ENCODE data around the gene SLC39A3.
"Not testable (repeated sequence)": the region's sequence is repeated elsewhere in the genome, so short reads cannot be mapped to it uniquely, and the experiment has no call there.

Gene SLC39A3

DNA sequence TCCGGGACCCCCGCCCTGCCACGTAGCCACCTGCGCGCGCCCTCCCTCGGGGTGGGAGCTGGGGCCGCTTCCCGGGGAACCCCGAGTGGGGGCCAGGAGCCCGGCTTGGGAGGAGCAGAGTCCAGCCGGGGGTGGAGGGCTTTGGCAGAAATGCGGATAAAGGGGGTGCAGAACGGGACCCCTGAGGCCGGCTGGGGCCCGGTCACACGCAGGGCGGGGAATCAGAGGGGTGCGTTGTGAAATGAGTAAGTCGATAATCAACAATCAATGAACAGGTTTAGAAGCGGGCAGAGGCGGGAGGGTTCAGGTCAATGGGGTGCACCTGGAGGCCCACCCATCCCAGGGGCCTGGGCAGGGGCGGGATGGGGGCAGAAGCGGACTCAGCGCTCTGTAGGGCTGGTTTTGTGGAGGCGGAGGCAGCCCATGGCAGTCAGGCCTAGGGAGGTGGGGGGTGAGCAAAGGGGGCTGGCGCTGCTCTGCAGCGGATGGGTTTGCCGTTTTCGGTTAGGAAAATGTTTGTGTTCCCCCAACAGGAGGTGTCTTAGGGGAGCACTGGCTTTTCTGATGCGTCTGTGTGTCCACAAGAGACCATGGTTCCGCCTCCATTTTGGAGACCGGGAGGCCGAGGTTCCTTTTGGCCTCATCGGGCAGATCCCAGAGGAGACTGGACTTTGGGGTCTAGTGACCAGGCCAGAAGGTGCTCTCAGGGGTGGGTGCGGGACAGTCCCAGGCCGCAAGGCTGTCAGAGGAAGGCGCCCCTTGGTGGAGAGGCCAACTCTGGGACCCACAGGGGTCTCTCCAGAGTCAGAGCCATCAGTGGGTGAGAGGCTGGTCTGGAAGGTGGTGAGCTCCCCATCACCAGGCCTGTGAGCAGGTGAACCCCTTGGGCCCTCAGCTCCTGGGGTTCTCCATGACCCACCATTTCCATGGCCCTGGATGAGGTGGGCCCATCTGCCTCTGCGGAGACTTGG lies 18.0 kb downstream of the SLC39A3 start:
- no peak for DNase-seq

DNA sequence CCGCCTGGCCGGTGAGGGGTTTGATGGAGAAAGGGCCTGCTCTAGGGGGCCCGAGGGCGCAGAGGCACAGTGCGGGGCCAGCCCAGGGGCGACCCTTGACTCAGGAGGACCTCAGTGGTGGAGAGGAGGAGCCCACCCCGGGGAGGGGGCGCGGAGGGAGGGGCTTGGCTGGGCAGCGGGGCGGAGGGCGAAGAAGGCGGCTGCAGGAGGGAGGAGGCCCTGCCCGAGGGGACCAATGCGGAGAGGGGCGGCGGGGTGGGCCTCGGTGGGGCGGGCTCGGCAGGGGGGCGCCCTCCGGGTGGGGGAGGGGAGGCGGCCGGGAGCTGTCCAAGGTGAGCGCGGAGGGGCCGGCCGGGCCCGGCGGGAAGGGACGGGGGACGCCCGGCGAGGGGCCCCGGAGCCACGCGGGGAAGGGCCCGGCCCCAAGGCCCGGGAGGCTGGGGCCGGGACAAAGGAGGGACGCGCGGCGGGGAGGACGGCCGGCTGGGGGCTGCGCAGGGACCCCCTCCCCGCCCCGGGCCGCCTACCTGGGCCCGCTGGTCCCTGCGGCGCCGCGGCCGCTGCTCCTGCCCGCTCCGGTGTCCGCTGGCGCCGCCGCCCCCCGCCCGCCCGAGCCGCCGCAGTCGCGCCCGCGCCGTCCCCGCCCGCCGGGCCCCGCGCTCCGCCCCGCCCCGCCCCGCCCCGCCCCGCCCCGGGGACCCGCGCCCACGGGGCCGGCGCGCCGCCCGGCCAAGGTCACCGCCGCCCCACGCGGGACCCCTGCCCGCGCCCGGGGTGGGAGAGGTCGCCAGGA lies 18.8 kb downstream of the SLC39A3 start, which contains the start of gene DIRAS1:
TSS of gene DIRAS1 (minus strand) at position 596 of the 793 bp plus-strand sequence. CDS start 3,566 bp downstream, outside the sequence.
- DNase-seq = no peak

DNA sequence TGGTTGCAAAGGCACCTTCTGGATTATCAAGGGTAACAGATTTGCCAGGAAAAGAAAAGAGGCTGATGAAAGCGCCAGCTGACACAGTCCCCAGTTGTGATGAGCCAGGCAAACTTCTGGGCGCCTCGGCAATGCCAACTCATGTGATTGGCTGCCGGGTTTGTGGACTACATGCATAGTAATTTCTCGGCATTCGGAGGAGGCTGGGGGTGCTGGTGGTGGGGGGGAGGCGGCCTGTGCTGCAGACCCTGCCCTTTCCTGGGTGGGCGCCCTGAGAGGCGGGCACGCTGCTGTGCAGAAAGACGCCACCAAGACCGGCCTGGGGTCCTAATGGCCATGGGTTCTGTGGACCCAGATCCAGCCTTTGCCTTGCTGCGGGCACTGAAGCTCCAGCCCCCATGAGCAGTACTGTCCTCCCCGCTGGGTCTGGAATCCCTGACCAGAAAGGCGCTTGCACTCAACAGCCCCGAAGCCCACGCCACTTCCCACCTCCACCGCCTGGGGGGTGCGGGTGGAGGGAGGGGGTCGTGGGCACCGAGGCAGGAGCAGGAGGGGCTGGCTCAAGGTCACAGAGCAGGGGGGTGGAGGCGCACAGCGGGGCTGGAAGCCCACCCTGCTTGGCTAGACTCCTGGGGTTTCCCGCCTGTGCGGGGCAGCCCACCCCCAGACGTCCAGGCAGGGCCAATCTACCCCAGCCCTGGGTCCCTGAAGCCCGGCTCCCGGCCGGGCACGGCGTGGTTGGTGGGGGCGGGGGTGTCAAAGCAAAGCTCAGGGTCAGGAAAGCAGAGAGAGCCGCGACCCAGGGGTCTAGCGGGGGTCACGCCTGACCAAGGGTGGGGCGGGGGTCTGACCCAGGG lies 19.7 kb downstream of the SLC39A3 start:
- no peak for DNase-seq

DNA sequence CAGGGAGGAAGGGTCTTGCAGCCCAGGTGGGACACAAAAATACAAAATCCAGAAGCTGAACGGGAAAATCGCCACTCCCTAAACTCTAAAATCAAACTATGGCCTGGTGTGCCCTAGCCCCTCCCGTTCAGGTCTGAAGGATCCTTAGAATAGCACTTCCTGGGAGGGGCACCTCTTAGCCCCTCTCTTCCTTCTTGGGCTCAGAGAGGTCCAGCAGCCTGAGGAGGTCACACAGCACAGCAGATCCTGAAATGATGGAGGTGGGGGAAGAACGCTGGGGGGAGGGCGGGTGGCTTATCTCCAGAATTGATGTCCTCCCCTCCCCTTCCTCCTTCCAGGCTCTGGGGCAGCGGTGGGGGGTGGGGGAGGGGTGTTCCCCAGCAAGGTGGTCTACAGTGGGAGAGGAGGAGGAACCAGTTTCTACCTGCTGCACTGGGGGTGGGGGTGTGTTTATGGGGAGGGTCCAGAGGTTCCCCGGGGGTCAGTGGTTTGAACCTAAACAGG lies 20.5 kb downstream of the SLC39A3 start:
- no peak for DNase-seq

DNA sequence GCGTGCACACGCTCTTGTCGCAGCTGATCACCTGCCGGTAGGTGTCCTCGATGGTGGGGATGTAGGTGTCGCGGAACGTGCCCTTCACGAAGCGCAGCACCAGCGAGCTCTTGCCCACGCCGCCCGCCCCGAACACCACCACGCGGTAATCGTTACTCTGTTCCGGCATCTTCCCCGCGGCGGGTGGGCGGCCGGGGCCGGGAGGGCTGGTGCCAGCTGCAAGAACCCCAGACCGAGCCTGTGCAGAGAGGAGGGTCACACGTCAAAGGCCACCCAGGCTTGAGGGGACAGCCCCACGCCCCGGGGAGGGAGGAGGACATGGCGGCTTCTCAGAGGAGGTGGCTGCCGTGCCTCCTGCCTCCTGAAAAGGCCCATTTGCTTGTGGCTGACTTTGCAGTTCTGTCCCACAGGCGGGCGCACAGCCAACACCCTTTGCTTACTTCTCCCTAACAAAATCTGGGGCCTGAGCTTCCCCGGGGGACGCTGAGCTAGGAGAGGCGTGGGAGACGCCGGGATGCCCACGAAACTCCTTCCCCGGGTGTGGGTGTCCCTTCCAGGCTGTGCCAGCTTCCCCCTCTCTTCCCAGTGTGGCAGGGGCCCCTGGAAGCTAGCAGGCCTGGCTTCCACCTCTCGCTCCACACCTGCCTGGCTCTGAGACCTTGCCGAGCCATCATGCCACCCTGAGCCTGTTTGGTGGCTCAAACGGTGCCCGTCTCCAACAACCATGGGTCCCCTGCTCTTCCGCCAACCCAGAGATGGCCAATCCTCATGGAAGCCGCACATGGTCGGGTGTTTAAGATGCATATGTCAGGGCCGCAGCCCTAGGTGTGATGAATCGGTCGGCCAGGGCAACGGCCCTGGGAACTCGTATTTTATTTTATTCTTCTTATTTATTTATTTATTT lies 21.9 kb downstream of the SLC39A3 start:
- DNase-seq = no peak

DNA sequence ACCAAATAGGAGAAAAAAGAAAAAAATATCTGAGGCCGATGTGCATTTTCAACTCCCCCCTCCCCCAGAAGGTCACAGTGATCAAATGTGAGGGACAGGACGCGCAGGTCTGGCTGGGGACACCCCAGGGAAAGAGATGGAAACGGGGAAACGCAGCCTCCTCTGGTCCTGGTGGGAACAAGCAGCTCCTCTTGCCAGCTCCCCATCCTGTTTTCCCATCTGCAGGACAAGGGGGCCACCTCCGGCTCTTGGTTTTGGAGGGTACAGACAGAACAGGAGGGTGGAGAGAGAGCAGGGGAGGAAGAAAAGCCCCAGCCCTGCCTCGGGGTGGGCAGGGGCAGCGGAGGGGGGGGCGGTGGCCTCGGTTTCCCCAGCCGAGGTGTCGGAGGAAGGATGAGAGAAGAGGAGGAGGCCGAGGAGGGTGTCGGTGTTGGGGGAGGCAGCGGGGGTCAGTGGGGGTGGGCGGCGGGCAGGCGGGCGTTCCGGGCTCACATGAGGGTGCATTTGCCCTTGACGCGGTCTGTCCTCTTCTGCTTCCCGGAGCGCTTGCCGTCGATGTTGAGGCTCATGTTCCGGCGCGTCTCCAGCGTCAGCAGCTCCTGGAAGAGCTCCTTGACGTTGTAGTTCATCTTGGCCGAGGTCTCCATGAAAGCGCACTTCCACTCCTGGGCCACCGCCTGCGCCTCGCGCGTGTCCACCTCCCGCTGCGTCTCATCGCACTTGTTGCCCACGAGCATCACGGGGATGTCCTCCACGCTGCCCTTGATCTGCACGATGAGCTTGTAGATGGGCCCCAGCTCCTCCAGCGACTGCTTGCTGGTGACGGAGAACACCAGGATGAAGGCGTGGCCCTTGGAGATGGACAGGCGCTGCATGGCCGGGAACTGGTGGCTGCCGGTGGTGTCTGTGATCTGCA lies 22.8 kb downstream of the SLC39A3 start:
- DNase-seq = no peak

DNA sequence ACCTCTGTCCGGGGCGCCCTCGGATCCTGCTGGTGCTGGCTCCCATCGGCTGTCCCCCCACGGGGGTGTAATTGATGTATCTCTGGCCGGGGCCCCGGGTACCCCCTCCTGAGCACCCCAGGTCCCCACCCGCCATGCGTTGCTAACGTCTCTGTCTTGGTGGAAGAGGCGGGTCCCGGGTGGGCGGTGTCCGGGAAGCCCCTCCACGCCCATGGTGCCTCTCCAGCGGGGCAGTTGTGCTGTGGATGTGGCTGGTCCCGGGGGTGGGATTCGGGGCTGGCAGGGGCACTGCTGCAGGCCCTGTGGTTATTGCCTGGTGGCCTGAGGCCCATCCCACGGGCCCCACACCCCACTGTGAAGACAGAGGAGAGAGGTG lies 23.6 kb downstream of the SLC39A3 start:
- no peak for DNase-seq

DNA sequence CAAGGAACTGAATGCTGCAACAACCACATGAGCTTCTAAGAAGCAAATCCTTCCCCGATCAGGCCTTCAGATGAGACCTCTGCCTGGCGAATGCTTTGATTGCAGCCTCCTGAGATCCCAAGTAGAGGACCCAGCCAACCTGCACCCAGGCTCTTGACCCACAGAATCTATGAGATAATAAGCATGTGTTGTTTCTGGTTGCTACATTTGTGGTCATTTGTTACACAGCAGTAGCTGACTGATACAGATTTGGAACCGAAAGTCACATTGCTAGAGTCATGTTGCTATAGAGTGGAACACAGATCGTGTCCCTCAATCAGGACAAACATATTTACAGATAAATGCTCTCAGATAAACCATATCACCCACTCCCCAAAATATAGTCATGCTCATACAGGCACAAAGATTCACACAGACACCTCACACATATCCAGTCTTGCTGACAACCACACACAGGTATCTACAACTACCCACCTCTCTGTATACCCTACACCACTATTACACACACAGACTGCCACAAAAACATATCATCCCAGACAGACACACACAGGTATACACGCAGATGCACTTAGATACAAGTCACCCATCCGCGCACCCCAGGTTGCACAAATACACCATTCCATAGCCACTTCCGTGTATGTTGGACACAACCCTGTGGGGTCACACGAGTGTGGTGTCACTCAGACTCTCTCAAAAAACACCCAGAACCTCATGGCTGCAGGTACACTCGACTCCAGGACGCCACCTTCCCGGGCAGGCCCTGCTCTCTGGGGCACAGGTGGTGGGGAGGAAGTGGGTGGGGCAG lies 24.1 kb downstream of the SLC39A3 start:
- no peak for DNase-seq

DNA sequence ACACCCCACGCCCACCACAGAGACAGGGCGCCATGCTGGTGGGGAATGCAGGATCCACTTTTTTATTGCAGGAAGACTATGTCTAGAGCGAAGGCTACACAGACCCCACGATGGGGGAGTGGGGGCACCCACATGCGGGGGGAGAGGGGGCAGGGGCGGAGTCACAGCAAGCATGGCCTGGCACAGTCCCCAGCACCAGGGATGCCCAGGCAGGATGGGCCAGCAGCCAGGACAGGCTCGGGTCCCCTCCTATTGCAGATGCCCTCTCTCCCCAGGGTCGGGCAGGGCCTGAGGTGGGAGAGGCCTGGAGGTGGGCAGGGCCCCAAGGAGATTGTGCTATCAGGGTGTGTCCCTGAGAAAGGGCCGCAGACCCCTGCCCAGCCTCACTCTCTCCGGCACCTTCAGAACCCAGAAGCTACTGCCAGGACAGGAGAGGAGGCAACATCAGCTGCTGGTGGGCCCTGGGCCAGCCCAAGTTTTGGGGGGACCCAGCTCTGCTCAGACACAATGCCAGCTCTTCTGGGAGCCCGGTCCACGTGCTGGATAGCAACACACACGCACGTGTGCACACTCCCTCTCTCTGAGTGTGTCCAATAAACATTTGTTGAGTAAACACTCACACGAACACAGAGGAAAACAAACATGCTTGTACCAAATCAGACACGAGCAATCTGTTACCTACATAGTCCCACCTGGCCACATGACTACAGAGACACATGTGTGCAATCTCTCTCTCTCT lies 25.1 kb downstream of the SLC39A3 start:
- no peak for DNase-seq

DNA sequence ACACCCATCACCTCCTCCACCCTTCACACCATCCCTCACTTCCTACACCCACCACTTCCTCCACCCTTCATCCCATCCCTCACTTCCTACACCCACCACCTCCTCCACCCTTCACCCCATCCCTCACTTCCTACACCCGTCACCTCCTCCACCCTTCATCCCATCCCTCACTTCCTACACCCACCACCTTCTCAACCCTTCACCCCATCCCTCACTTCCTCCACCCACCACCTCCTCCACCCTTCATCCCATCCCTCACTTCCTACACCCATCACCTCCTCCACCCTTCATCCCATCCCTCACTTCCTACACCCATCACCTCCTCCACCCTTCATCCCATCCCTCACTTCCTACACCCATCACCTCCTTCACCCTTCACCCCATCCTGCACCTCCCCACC lies 25.7 kb downstream of the SLC39A3 start:
- not testable (repeated sequence) for DNase-seq

DNA sequence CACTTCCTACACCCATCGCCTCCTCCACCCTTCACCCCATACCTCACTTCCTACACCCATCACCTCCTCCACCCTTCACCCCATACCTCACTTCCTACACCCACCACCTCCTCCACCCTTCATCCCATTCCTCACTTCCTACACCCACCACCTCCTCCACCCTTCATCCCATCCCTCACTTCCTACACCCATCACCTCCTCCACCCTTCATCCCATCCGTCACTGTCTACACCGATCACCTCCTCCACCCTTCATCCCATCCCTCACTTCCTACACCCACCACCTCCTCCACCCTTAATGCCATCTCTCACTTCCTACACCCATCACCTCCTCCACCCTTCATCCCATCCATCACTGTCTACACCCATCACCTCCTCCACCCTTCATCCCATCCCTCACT lies 26.6 kb downstream of the SLC39A3 start:
- not testable (repeated sequence) for DNase-seq

DNA sequence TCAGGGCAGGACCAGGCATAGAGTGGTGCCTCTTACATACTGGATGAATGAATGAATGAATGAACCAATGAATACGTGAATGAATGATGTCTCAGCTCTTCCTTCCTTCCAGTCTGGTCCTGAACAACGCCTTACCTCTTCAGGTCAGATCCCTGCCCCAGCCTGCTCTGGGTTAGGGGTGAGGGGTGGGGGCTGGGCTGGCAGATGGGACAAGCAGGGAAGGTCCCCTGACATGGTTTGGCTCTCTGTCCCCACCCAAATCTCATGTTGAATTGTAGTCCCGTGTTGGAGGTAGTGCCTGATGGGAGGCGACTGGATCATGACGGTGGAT lies 28.0 kb downstream of the SLC39A3 start:
- no peak for DNase-seq

DNA sequence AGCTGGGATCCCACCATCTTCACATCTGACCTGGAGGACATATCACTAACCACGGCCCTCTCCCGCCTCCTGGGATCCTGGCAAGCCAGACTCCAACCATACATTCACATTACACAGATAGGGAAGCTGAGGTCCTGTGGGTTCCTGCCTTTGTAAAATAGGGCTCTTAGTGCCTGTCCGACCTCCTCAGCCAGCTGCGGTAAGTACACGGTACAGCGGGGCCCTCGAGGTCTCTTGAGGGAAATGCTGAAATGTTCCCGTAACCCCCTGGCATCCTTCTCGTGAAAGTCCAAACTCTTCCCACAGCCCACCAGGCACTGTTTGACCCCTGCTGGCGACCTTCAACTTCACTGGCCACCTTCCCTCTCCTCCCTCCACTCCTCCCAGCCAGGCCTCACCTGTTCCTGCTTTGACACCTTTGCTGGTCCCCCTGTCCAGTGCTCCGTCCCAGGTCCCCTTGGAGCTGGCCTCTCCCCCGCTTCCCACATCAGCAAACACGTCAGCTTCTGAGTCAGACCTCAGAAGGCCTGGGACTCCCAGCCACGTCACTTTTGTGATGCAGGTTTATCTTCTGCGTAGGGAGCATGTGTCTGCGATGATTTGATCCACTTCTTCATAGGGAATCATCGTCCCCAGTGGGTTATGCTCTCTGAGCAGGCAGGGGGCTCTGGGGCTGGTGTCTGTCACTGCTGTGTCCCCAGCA lies 28.5 kb downstream of the SLC39A3 start:
- no peak for DNase-seq

DNA sequence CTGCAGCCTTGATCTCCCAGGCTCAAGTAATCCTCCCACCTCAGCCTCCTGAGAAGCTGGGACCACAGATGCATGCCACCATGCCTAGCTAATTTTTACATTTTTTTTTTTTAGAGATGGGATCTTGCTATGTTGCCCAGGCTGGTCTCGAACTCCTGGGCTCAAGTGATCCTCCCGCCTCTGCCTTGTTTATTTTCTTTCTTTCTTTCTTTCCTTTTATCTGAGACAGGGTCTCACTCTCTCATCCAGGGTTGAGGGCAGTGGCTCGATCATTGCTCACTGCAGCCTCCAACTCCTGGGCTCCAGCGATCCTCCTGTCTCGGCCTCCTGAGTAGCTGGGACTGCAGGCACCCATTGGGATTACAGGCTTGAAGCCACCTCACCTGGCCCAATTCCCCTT lies 33.6 kb downstream of the SLC39A3 start:
- no peak for DNase-seq

DNA sequence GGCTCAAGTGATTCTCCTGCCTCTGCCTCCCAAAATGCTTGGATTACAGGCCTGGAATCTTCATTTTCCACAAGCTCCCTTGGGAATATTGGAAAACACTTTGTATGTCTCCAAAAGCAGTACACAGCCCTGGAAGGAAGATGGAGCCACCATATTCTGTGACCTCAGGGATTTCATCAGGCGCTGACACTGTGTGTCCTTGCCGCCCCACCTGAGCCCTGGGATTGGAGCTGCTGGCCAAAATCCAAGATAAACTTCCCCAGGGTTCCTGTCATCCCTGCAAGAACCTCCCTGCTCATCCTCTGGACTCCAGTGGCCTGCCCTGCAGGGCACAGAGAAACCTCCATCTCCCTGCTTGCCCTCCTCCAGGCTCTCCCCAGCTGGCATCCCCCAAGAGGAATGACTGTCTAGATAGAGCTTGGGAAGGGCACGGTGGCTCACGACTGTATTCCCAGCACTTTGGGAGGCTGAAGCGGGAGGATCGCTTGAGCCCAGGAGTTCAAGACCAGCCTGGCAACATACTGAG lies 36.1 kb downstream of the SLC39A3 start:
- no peak for DNase-seq

DNA sequence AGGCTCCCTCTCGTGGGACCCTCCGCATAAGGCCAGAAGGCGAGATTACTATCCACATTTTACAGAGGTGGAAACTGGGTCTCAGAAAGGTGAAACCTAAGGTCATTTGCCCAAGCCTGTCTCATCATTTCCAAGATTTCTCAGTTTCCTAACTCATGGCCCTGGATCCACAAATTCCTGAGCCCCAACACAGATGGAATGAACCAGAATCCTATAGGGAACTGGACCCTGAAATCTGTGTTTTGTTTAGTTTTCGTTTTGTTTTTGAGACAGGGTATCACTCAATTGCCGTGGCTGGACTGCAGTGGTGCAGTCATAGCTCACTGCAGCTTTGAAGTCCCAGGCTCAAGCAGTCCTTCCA lies 36.8 kb downstream of the SLC39A3 start:
- DNase-seq = no peak

DNA sequence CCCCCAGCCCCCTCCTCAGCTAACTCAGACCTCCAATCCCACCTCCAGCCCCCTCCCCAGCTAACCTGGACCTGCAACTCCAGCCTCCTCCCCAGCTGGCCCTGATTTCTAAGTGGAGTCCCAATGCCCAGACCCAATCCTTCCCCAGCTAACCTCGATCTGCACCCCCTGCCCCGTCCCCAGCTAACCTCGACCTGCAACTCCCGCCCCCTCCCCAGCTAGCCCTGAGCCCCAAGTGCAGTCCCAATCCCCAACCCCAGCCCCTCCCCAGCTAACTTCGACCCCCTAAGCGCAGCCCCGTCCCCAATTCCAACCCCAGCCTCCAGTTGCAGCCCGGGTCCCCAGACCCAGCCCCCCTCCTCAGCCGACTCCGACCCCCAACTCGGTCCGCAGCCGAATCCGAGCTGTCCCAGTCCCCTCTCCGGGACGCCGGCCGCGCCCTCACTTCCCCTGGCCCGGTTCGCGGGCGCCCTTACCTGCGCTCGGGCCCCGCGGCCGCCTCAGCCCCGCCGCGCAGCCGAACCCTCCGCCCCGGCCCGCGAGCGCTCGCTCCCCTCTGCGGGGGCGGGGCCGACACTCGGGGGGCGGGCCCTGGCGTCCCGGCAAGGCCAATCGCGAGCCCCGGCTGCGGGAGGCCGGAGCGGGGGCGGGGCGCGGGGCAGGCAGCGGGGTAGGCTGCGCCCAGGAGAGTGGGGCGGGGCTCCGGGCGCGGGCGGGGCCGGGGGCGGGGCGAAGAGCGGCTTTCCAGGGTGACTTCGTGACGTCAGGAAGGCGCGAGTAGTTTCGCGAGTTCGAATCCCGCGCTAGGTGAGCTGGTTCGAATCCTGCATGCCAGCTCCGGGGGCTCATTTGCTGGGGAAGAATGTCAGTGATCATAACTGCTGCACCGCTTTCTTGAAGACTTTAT lies 37.4 kb downstream of the SLC39A3 start, which contains the start of gene GNG7:
TSS of gene GNG7 (minus strand) at position 525 of the 907 bp plus-strand sequence. CDS start 182,006 bp downstream, outside the sequence.
- DNase-seq = peak; percentile 47

Measured in GF-D8 (cell line).